RWPE2 (cell line): ENCODE results near the gene MRM1.

Source experiments
- ATAC-seq: fragments of 200-7000 bp; cut with Tn5 transposase; 3 replicates; pipeline ENCODE4 v1.9.1; 2021; ENCODE audit warnings: low read depth
- DNase-seq: peaks from one replicate; pipeline ENCODE4 v3.0.0-alpha.2; 2020; ENCODE audit warnings: low spot score
- H3K27ac ChIP-seq: fragments of 450-650 bp; 2 replicates; pipeline ENCODE4 v1.5.1; 2017; ENCODE audit warnings: mild to moderate bottlenecking; ENCODE audit not compliant: poor library complexity, severe bottlenecking
- H3K27me3 ChIP-seq: fragments of 250-450 bp; sonication (Bioruptor Pico); 2 replicates; pipeline ENCODE4 v1.5.1; 2021; ENCODE audit warnings: mild to moderate bottlenecking, moderate library complexity; ENCODE audit not compliant: insufficient read depth, poor library complexity, severe bottlenecking
- H3K36me3 ChIP-seq: fragments of 250-450 bp; sonication (Bioruptor Pico); 2 replicates; pipeline ENCODE4 v1.5.1; 2020; ENCODE audit warnings: low read depth, mild to moderate bottlenecking, moderate library complexity
- H3K4me1 ChIP-seq: fragments of 250-450 bp; sonication (Bioruptor Pico); 2 replicates; pipeline ENCODE4 v1.5.1; 2021; ENCODE audit warnings: mild to moderate bottlenecking, moderate library complexity; ENCODE audit not compliant: insufficient read depth, poor library complexity, severe bottlenecking
- H3K4me3 ChIP-seq: fragments of 250-450 bp; sonication (Bioruptor Pico); 2 replicates; pipeline ENCODE4 v1.5.1; 2021; ENCODE audit warnings: mild to moderate bottlenecking, moderate library complexity; ENCODE audit not compliant: severe bottlenecking
- H3K9me3 ChIP-seq: fragments of 250-450 bp; sonication (Bioruptor Pico); 2 replicates; pipeline ENCODE4 v1.5.1; 2021; ENCODE audit warnings: mild to moderate bottlenecking, moderate library complexity; ENCODE audit not compliant: severe bottlenecking
- TF ChIP-seq, protein P1 (sequence below): fragments of 450-650 bp; IDR thresholded peaks from one replicate; pipeline ENCODE4 v1.5.1; 2017; ENCODE audit warnings: mild to moderate bottlenecking, moderate library complexity; ENCODE audit not compliant: poor library complexity, severe bottlenecking

MRM1 gene

DNA sequence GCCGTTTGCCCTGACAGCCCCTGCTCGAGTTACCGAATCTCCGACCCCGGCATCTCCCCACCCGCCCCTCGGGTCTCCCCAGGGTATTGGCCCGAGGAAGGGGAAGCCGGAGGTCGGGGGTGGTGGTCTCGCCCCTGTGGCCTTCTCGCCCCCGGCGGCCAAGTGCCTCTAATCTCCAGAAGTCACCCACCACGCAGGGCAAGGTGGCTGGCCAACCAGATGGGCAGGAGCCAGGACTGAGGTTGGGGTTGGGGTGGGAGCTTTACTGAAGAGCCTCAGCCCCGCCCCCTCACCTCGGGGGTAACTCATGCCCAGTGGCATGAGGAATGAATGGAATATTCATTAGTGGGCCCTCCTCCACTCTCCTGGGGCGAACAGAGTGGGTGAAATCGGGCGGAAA is 9.1 kb upstream of the MRM1 start:
- TF ChIP-seq, protein P1, sequence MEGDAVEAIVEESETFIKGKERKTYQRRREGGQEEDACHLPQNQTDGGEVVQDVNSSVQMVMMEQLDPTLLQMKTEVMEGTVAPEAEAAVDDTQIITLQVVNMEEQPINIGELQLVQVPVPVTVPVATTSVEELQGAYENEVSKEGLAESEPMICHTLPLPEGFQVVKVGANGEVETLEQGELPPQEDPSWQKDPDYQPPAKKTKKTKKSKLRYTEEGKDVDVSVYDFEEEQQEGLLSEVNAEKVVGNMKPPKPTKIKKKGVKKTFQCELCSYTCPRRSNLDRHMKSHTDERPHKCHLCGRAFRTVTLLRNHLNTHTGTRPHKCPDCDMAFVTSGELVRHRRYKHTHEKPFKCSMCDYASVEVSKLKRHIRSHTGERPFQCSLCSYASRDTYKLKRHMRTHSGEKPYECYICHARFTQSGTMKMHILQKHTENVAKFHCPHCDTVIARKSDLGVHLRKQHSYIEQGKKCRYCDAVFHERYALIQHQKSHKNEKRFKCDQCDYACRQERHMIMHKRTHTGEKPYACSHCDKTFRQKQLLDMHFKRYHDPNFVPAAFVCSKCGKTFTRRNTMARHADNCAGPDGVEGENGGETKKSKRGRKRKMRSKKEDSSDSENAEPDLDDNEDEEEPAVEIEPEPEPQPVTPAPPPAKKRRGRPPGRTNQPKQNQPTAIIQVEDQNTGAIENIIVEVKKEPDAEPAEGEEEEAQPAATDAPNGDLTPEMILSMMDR = no peak
- Histone ChIP-seq H3K27me3 (no peaks in the 10 kb centered on the region), H3K4me3 (peak overlapping the region; percentile 85), H3K9me3 (no peaks in the 10 kb centered on the region), H3K4me1 (no peaks in the 10 kb centered on the region), H3K36me3 (peaks cover 27% of the 10 kb centered on the region), H3K27ac (peak overlapping the region; percentile 36)
- ATAC-seq (peak; percentile 17; the same call in 2 of the 3 replicates), DNase-seq (no peak)

DNA sequence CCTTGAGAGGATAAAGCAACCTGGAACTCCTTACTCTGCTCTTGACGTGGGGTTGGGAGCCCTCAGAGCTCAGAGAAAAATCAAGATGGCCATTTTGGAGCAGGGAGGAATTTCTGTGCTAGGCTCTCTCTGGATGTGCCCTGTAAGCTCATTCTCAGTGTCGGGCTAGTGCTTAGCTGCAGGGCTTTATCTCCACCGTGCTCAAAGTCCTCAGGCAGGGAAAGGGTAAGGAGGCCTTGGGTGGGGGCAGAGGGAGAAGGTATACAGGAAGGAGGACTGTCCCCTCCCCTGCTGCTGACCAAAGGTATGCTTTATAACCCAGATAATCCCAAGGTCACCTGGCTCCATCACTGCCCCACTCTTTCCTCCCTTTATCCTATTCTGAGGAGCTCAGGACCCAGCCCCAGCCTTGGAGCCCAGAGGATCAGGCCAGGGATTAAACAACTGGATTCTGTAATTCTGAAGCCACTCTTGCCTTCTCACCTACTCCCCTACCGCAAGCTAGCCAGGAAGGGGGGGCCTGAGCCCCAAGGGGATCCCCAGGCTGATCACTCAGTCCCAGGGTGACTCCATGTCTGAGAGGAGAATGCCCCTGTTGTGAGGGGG is 8.6 kb upstream of the MRM1 start:
- ATAC-seq = peak; percentile 13; the same call in 1 of the 3 replicates
- no peaks in the 10 kb centered on the region for H3K4me1 ChIP-seq
- H3K27ac ChIP-seq = peak overlapping the region; percentile 36
- H3K36me3 ChIP-seq = peaks cover 24% of the 10 kb centered on the region
- H3K4me3 ChIP-seq = peak overlapping the region; percentile 85
- no peaks in the 10 kb centered on the region for H3K27me3 ChIP-seq
- DNase-seq = no peak
- no peaks in the 10 kb centered on the region for H3K9me3 ChIP-seq
- TF ChIP-seq, protein P1 = no peak

DNA sequence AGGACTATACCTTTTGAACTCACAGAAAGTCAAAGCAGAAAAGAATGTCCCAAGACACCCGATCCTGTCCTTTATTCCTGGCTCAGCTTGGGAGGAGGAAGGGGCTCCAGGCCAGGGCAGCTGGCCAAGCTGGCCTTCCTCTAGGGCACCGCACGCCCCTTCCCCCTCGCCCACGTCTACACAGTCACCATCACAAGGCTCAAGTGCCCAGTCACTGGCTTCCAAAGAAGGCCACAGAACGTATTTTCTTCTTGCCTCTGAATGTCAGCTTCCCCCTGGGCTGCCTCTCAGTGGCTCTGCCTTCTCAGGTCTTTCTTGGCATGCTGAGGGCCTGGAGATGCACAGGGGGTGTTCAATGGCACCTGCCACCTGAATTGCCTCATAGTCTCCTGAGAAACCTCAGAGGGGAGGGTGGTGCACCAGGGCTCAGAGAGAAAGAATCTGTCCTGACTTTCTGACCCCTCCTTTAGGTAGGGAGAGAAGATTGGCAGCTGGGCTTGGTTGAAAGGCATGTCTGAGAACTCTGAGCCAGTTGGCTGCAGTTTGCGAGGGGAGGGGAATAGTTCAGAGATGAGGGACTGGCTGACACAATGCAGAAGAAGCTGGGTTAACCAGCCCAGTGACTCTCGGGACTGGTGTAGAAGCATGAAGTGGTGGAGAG is 7.6 kb upstream of the MRM1 start:
- TF ChIP-seq, protein P1 = no peak
- Histone ChIP-seq H3K4me3 (no peak overlapping the region), H3K9me3 (no peaks in the 10 kb centered on the region), H3K27me3 (no peaks in the 10 kb centered on the region), H3K36me3 (peaks cover 17% of the 10 kb centered on the region), H3K4me1 (no peaks in the 10 kb centered on the region), H3K27ac (no peak overlapping the region)
- no peak for DNase-seq
- ATAC-seq = no peak

DNA sequence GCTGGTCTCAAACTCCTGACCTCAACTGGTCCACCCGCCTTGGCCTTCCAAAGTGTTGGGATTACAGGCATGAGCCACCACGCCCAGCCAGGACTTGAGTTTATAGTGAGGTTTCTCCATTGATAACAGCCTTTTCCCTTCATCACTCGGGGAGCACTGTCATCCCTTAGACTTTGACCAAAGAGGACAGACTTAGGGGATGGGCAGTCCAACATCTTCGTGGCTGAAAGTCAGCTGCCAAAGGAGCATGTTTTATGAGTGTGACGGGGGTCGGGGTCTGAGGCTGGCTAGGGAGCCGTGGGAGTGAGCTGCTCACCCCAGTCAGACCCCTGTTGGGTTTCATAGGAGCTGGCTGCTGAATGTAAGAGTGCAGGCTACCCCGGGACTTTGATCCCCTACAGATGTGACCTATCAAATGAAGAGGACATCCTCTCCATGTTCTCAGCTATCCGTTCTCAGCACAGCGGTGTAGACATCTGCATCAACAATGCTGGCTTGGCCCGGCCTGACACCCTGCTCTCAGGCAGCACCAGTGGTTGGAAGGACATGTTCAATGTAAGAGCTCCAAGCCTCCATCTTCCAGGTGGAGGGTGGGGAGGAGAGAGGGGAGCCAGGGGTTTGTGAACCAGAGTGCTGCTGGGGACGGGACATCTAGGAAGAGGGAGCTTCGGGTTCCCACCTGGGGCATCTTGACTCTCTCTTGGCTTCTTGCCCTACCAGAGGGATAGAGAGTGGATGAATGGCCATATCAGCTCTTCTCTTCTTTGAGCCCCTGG is 6.6 kb upstream of the MRM1 start:
- TF ChIP-seq, protein P1 = no peak
- ATAC-seq = no peak
- H3K27me3 ChIP-seq = no peaks in the 10 kb centered on the region
- H3K4me3 ChIP-seq = no peak overlapping the region
- H3K27ac ChIP-seq = no peak overlapping the region
- H3K4me1 ChIP-seq = no peaks in the 10 kb centered on the region
- peaks cover 7% of the 10 kb centered on the region for H3K36me3 ChIP-seq
- no peak for DNase-seq
- H3K9me3 ChIP-seq = no peaks in the 10 kb centered on the region

DNA sequence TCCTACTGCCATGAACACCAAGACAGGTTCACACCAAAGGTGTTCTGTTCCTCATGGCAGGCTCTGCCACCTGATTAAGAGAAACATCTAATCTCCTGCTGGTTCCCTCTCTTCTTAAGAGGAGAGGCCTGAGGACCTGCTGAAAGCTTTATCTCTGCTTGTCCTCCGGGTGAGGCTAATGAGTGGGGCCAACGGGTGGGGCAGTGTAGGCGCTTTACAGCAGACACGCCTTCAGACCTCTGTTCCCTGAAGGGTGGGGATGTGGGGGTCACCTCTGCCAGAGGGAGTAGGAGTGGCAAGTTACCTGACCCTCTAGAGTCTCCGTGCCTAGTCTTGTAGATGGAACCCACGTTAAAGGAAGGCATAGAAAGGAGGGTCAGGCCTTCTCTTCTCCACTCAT is 4.2 kb upstream of the MRM1 start:
- Histone ChIP-seq H3K9me3 (no peaks in the 10 kb centered on the region), H3K4me3 (no peak overlapping the region), H3K4me1 (no peaks in the 10 kb centered on the region), H3K36me3 (no peaks in the 10 kb centered on the region), H3K27ac (no peak overlapping the region), H3K27me3 (no peaks in the 10 kb centered on the region)
- TF ChIP-seq, protein P1 = no peak
- DNase-seq (no peak), ATAC-seq (no peak)
